ENCODE data around the gene NCKAP5.

NCKAP5 gene

DNA sequence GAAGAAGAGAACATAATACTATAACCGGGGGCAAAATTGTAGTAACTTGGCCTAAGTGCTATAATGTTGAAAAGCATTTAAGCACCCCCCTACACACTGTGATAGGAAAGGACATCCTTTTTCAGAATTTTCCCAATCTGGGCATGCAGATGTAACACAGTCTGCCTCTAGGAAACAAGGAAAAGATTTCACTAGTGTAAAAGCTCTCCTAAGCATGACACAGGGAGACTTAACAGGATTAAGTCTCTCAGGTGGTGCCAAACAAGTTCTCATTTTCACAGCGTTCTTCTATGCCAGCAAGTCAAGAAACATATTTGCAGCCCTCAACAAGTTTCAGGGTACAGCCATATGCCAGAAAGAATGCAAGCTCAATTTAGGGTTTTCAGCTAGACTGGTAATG, 53.0 kb downstream of the NCKAP5 start:
- no peak overlapping the region for H3K4me3 ChIP-seq (ENCODE audit: control insufficient read depth, low read depth, low read length)
- TF ChIP-seq, protein P1, sequence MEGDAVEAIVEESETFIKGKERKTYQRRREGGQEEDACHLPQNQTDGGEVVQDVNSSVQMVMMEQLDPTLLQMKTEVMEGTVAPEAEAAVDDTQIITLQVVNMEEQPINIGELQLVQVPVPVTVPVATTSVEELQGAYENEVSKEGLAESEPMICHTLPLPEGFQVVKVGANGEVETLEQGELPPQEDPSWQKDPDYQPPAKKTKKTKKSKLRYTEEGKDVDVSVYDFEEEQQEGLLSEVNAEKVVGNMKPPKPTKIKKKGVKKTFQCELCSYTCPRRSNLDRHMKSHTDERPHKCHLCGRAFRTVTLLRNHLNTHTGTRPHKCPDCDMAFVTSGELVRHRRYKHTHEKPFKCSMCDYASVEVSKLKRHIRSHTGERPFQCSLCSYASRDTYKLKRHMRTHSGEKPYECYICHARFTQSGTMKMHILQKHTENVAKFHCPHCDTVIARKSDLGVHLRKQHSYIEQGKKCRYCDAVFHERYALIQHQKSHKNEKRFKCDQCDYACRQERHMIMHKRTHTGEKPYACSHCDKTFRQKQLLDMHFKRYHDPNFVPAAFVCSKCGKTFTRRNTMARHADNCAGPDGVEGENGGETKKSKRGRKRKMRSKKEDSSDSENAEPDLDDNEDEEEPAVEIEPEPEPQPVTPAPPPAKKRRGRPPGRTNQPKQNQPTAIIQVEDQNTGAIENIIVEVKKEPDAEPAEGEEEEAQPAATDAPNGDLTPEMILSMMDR (conservative IDR thresholded peaks at IDR 0.05; ENCODE audit: control insufficient read depth, insufficient read depth, low read depth, low read length) = no peak

DNA sequence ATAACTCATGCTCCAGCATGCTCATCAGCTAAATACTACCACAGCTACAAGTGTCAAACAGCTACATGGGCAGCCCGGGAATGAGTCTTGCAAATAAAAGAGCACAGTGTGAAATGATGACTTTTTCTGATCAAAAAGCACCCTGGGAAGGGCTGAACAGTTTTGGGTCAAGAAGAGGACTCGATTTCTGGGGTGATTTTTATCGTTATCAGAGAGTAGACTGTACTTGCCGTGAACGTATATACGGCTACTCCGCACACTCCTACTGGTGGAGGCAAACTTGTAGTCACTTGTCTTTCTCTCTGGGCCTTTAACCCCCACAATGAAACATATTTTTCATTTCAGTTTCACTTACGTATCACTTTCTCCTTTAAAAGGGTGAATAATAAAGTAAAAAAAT, 54.4 kb downstream of the NCKAP5 start:
- H3K4me3 ChIP-seq (ENCODE audit: control insufficient read depth, low read depth, low read length) = no peak overlapping the region
- DNase-seq (ENCODE audit: low read depth) = no peak
- TF ChIP-seq, protein P1 (conservative IDR thresholded peaks at IDR 0.05; ENCODE audit: control insufficient read depth, insufficient read depth, low read depth, low read length) = no peak

More for the DNA sequence above, 53.0 kb downstream of the NCKAP5 start:
- DNase-seq (ENCODE audit: low read depth) = no peak

DNA sequence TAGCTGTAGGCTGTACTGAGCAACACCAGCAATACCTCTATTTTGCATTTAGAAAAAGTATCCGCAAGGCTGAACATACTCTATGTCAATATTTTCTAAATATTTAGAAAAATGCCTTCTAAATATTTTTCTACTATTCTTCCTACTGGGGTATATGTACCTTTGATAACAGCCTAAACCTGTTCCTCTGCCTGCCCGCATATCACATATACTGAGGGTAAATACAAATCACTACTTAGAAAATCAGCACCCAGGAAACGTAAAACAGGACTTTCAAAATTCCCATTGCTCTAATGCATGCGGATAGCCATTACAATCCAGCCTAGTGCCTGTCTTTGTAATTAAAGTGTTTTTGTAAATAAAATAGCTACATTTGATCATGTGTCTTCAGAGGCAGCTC, 56.1 kb downstream of the NCKAP5 start:
- TF ChIP-seq, protein P1 (conservative IDR thresholded peaks at IDR 0.05; ENCODE audit: control insufficient read depth, insufficient read depth, low read depth, low read length) = no peak
- H3K4me3 ChIP-seq (ENCODE audit: control insufficient read depth, low read depth, low read length) = no peak overlapping the region
- no peak for DNase-seq (ENCODE audit: low read depth)

DNA sequence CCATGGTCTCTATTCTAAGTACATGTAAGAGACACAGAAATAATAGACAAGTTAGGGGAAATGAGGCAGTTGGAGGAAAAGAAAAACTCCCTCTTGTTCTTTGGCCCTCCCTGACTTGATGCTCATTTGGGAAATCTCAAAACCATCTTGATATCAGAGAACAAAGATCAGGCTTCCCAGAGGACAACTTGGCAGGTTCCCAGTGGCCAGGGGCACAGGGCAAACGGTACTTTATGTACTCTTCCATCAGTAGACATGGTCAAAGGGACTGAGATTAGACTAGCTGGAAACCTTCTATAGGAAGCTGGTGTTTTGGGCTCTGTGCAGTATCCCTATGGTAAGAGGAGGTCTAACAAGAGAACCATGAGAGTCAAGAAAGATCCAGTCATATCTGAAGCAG, 56.6 kb downstream of the NCKAP5 start:
- H3K4me3 ChIP-seq (ENCODE audit: control insufficient read depth, low read depth, low read length) = no peak overlapping the region
- no peak for DNase-seq (ENCODE audit: low read depth)
- TF ChIP-seq, protein P1 (conservative IDR thresholded peaks at IDR 0.05; ENCODE audit: control insufficient read depth, insufficient read depth, low read depth, low read length) = no peak

DNA sequence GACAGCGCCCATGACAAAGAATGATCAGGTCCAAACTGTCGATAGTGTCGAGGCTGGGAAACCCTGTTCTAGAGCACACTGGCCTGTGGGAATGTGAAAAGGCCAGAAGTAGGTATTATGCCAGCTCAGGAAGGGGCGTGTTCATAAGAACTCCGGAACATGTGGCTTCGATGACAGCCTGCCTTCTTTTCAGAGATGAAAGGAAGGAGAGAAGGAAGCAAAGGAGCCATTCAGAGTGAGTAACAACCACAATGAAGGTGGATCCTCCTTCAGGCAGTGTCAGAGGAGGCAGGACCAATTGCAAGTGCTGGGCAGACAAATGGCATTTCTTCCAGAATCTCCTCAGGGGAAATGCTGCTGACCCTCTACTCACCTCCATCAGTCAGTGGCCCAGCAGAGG, 58.5 kb downstream of the NCKAP5 start:
- H3K4me3 ChIP-seq (ENCODE audit: control insufficient read depth, low read depth, low read length) = no peak overlapping the region
- no peak for DNase-seq (ENCODE audit: low read depth)
- TF ChIP-seq, protein P1 (conservative IDR thresholded peaks at IDR 0.05; ENCODE audit: control insufficient read depth, insufficient read depth, low read depth, low read length) = no peak

DNA sequence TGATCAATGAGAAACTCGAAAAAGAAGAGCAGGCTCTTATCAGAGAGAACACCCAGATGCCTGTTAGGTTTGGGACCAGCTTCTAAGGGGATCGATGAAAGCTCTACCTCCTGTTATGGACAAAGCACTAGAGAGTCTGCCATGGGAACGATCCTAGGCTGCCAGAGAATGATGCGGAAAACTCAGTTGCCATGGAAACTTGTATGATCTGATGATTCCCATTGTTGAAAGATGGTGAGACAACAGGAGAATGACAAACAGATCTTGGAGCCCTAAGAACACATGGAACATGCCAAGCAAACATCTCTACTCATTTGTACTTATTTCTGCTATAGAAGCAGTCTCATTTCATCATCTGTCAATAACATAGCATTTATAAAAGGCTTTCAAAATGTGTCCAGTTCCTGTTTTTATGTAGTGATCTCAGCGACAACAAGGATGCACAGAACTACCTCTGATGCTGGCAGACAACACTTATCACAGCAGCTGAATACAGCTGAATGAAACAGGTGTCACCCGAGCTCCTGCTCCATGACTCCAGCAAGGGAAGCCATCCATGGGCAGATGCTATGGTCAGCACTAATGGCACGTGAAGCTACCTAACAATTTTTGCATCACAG, 59.6 kb downstream of the NCKAP5 start:
- TF ChIP-seq, protein P1 (conservative IDR thresholded peaks at IDR 0.05; ENCODE audit: control insufficient read depth, insufficient read depth, low read depth, low read length) = no peak
- DNase-seq (ENCODE audit: low read depth) = no peak
- H3K4me3 ChIP-seq (ENCODE audit: control insufficient read depth, low read depth, low read length) = no peak overlapping the region

DNA sequence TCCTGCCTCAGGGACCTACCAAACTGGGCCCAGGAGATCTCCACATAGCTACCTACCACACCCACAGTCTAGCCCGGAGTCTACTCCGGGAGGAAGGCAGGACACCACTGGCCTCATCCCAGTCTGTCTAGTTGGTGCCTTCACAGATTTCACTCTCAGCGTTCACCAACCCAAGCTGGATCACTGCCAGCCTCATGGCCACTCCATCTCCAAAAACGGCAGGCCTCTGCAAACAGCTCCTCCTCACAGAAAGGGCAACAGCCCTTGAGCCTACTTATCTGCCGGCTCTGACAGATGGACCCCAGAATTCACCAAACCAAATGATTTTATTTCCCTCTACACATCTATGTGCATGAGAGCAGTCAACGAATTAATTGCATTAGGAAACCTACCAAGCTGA, 61.3 kb downstream of the NCKAP5 start:
- TF ChIP-seq, protein P1 (conservative IDR thresholded peaks at IDR 0.05; ENCODE audit: control insufficient read depth, insufficient read depth, low read depth, low read length) = no peak
- DNase-seq (ENCODE audit: low read depth) = no peak
- no peak overlapping the region for H3K4me3 ChIP-seq (ENCODE audit: control insufficient read depth, low read depth, low read length)

Measured in fibroblast of mammary gland (primary cell).